GM19372 (cell line): Measurements from ENCODE around the gene ALK.

Experiments used
- ATAC-seq: cut with Tn5 transposase; IDR thresholded peaks from one replicate; pipeline ENCODE4 v1.9.1; 2021; ENCODE audit warnings: mild to moderate bottlenecking, low read depth, moderate library complexity; ENCODE audit not compliant: unreplicated experiment

ALK gene

DNA sequence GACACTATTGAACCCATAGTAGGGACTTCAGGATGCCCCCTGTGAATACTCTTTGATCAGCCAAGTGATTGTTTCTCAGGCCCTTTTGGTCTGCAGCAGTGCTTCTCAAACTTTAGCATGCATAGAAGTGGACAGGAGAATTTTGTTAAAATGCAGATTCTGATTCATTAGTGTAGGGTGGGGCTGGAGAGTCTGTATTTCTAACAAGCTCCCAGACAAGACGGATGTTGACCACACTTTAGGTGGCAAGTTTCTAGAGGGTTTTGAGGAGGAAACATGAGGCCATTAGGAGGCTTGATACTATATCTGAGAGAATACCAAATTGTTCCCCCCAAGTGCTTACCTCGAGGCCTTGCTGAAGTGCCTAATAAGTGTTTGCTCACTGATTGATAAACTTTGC is 488.3 kb downstream of the ALK start:
- no peak for ATAC-seq

DNA sequence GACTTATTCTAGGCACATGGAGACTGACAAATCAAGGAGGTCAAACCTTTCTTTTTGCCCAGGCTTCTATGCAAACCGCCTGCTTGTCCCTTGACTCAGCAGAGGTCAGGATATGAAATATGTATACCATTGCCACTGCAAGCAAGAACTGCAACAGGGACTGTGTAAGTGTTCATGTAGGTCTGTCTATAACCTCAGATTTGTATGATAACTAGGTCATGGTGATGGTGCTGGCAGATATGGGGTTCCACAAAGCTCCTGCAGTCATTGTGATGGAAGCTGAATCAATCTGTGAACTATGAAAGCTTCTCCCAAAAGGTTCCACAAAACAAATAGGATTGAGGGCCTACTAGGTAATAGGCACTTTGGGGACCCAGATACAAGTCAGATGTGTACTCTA is 489.9 kb downstream of the ALK start:
- ATAC-seq, result no peak

DNA sequence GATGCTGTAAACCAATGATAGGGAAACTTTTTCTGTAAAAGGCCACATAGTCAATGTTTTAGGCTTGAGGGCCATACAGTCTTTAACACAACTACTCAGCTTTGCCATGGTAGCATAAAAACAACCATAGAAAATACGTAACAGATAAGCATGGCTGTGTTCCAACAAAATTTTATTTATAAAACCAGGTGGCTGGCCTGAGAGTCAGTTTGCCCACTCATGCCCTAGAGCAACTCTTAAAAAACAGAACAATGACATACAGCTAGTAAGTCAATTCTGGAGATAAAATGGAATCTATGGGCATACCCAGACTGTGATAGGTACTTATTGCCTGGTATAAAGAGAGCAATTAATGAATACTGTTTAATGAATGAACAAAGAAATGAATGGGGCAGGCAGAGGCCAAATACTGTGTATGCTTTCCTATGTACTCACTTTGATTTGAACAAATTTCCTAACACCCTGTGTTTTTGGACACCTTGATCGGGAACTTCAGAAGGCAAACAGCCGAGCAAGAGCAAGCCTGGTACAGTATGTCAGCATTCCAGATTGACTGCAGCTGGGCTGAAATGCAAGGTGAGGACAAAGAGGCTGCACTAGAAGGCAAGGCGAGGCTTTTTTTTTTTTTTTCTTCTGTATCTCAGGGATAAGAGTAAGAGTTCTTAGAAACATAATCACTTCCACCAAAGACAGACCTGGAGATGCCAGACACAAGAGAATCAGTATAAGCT is 490.8 kb downstream of the ALK start:
- no peak for ATAC-seq

DNA sequence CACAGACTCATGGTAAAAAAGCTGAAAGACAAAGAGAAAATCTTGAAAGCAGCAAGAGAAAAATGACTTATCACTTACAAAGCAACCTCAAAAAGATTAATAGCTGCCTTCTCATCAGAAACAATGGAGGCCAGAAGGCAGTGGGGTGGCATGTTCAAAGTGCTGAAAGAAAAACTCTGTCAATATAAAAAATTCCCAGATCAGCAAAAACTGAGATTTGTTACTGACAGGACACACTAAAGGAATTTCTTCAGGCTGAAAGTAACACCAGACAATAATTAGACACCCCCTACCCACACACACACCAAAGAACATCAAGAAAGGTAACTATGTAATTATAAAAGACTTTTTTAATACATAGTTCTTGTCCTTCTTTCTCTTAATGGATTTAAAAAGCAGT is 495.0 kb downstream of the ALK start:
- no peak for ATAC-seq

DNA sequence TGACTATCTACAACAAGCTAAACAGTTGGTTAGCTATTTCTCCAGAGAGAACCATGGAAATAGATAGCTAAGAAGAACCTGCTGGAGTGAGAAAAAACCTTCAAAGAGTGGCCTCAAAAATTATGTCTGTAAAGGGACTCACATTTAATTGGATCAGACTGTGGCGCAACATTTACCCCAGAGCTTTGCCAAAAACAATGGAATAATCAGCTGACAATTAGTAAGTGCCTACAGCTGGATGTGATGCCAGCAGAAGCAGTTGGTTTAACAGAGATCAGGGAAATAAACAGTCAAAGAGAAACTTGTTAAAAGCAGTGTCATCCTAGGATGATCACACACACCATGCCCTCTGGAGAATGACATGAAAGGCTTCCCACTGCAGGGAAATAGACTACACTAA is 495.5 kb downstream of the ALK start:
- ATAC-seq, result no peak

DNA sequence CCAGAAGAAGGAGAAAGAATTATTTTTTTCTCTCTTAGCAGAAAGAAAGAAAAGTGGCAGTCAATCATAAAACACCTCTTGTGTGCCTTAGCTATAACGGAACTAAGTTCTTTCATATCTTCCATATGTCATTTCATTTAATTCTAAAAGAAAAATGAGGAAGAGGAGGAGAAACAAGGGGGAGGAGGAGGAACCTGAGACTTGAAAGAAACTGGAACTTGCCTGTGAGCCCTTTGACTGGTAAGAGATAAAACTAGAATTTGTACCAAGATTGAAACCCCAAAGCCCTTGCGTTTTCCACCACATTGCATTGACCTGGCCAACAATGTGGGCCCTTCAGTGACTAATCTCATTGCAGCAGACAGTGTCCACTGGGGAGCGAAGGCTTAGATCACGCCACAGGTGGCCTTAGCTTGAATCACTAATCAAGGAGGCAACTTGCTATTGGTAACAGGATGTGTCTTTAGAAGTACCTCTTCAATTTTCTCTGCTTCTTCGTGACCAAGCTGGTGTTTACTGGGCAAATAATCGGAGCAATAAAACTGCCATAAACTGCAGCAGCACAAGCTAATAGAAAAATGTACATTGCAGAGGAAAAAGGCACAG is 498.2 kb downstream of the ALK start:
- no peak for ATAC-seq

DNA sequence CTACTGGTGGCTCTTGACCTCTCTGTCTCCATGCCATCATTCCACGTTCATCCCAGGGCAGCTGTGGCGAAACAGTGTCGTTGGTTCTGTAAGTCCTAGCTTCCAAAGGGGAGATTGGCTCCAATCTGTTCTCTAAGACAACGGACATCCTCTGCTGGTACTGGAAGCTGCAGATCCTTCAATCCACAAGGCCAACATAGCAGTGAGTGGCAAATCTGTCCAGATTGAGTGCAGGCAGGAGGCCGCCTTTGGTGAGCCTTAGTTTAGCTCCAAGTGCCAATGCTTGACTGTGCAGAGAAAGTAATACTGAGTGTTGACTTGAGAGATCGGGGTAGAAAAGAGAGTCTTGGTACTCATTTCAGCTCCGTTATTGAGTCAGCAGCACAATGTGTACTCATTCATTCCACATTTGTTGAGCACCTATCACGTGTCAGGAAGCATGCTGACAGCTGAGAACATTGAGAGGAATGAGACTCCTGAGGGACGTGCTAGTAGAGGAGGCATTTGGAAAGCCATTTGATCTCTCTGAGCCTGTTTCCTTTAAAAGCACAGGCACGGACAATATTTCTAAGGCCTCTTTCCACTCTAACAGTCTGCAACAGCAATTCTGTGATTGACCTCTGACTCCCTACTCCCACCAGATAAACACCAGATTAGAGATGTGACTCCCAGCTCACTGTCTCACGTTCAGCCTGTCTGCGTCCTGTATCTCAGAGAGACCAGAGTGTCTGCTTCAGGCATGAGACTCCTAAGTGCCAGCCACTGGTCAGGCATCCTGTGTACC is 500.2 kb downstream of the ALK start:
- no peak for ATAC-seq

DNA sequence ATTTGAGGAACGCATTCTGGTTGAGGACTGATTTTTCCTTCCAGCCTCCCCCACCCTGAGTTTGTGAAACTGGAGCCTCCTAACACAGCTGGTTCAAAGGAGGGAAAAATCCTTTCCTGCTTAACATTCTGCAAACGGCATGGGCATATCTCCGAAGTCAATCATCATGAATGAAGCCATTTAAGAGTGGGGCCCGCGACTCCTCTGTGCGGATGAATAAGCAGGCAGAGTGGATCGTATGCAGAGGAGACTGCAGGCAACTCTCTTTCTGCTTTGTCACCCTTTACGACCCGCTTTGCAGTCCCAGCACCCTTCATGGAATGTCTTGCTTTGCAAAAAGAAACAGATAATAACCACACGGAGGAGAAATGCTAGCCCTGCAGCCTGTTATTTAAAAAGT is 500.9 kb downstream of the ALK start:
- no peak for ATAC-seq

DNA sequence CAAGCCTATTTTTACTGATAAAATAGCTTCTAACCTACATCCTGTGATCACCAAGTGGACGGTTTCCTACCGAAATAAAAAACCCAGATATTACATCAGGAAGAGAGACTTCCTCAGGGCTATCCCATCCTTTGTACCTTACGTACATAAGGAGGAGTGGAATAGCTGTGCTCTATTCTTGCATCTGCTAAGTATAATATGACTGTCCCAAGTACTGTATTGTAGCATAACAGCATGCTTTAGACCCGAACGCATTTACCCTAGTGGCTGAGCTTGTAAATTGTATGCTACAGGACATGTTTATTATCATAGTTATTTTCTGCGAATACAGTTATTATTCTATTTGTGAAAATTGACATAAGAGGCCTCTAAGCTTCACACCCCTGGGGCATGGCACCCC is 503.8 kb downstream of the ALK start:
- ATAC-seq, result no peak

DNA sequence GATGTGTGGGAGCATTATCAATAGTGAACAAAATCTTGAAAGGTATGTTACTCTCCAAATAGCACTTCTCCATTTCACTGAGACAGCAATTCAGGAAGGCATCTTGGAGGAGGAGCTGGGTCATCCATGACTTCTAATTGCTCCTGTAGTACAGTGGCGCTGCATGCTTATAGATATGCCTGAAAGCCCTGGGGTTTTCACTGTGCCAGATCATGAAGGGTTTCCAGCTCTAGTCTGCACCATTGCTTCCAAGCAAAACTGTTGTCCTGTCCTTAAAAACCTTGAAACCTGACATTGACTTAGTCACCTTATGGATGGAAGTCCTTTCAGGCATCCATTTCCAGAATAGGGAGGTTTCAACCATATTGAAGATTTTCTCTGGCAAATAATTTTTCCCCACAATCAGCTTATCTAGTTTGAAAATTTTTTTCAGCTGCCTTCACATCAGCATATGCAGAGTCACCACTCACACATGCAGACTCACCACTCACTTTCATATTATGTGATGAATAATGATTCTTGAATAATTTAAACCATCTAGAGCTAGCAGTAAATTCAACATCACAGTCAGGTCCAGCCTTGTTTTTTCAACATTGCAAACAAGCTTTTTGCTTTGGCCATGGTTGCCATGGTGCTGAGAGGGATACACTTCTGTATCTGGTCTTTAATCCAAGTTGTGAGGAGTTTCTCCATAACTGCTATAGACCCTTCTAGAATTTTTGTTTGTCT is 509.0 kb downstream of the ALK start:
- no peak for ATAC-seq

DNA sequence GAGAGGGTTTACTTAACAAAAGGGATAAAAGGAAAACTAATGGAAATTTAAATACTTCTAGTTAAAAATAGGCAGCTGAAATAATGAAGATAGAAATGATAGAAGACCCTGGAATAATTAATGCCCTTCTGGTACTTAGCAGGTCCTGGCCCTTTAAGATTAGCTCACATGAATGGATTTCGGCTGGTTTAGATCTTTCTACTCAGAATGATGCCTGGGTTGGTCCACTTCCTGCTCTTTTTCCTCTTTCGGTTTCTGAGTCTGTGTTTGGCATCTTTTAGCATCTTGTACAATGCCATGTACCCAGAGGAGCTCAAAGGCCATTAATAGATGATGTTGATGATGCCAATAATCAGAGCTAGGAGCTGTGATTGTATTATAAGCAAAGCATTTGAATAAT is 515.7 kb downstream of the ALK start:
- no peak for ATAC-seq

DNA sequence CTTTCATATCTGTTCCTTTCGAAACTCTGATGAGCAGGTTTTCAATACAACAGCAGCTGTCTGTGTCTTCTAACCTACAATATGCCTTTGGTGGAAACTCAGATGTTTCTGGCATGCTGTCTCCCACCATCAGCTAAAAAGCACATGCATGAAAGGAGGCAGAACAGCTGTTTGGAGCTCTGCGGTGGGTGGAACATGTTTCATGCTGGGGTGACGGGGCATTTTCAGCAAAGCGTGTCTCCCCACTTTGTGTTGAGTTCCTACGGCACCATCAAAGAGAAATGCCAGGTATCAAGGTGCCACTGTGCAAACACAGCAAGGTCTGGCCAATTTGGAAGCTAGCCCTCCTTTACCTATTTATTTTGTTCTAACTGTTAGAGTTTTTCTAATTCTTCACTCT is 516.1 kb downstream of the ALK start:
- ATAC-seq, result no peak

DNA sequence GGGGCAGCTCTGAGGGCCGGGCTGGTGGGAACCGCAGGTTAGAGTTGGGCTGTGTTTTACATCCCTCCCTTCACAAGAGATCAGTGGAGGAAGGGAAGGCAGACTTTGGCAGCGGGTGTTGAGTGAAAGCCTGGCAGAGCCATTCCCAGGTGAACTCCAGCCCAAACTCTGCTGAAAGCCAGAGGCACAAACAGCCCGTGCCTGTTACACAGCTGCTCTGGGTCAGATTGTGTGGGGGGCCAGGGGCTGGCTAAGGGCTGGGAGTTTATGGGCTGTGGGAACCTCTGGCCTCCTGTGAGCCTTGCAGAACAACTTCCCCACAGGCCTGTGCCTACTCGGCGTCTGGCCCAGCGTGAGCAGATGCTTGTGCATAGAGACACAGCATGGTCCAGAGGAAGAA is 519.4 kb downstream of the ALK start:
- ATAC-seq, result no peak

DNA sequence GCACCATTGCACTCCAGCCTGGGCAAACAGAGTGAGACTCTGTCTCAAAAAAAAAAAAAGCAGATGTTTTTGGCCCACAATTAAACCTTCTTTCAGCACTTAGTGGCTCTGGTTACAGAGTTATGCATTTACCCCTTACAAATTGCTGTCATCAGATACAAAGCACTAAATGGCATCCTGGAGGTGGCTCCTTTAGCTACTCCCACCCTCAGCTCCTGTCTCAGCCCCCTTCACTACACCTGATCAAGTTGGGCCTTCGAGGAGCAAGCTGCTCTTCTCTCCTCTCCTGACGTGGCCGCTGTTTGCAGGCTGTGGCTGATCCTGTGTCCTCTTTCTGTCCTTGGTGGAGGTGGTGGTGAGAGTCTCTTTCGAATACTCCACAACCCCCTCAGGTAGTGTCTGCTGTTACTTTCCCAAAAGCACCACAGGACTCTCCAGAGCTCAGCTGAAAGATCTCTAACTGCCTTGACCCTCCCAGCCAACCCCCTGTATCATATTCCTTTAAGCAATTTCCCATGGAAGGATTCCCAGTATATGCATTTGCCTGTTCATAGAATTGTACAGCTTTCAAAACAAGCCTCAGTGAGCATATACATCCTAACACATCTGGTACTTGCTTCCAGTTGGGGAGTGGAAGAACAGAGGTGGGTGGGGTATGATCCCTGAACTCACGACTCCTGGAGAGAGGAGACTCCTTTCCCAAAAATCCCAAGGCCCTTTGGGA is 520.3 kb downstream of the ALK start:
- ATAC-seq, result no peak

DNA sequence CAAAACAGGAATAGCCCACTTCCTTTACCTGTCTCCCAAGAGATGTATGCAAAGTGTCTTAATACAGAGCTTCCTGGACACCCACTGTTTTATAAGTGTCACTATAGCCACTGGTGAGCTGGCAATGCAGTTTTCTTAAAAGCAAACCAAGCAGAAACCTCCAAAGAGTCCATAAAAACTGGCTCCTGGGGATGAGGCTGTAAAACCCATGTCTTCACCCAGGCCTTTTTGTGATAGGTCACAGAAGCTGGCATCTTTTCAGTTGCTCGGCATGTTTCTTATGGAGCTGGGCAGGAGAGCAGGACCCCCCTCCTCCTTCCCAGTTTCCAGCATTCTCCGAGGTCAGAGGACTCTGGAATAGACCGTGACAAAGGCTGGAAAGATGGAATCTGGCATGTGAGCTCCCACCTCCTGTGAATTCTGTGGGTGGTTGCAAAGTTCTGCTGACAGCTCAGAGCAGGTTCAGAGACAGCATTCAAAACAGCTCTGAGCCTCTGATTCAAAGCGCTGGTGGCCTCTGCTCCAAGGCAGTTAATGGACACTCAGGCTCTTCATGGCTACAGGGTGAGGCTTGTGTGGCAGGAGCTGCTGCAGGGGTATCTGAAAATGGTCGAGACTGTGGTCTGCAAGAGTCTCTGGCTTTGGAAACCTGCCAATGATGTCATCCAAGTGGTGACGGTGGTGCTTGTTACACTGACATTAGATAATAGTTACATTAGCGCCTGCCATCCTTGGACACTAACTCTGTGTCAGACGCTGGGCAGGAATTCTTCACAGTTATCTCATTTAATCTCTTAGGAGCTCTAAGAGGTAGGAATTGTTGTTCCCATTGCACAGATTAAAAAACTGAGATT is 522.8 kb downstream of the ALK start:
- ATAC-seq, result no peak

DNA sequence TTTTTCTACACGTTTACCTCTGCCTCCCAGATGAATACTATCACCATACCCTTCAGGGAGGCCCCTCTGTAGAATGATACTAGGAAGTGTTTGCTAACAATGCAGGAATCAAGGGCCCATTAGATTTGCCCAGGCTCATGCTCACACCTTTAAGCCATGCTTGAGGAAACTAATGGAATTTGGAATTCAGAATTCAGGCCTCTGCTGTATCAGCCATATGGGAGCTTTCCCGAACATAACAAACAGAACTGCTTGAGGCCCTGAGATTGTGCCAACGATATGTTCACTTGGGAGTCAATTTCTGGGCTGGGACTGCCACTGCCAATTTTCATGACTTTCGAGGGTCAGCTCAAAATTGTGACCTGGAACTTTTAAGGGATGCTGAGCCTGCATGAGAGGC is 523.7 kb downstream of the ALK start:
- no peak for ATAC-seq

DNA sequence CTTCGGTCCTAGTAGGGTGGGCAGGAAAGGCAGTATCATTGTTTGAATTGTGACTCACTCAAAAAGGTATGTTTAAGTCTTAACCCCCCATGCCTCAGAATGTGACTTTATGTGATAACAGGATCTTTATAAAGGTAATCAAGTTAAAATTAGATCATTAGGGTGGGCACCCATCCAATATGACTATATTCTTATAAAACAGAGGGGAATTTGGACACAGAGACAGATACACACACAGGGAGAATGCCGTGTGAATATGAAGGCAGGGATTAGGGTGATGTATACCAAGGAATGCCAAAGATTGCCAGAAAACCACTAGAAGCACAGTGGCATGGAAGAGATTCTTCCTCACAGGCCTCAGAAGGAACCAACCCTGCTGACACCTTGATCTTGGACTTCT is 524.3 kb downstream of the ALK start:
- ATAC-seq, result no peak

DNA sequence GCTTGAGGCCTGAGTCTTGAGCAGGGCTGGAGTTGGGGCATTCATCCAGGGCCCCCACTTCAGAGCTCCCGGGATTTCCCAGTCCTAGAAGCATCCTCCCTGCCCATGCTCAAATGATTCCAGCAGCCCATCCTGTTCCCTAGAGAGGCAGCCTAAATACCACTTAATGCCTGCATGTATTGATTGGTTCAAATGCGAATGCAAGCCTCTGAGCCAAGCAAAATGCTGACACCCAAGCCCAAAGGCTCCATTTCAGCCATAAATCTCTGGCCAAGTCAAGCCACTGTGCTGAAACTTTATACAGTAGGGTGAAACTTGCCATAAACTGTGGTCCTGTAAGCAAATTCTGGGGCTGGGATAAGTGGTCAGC is 526.4 kb downstream of the ALK start:
- no peak for ATAC-seq

DNA sequence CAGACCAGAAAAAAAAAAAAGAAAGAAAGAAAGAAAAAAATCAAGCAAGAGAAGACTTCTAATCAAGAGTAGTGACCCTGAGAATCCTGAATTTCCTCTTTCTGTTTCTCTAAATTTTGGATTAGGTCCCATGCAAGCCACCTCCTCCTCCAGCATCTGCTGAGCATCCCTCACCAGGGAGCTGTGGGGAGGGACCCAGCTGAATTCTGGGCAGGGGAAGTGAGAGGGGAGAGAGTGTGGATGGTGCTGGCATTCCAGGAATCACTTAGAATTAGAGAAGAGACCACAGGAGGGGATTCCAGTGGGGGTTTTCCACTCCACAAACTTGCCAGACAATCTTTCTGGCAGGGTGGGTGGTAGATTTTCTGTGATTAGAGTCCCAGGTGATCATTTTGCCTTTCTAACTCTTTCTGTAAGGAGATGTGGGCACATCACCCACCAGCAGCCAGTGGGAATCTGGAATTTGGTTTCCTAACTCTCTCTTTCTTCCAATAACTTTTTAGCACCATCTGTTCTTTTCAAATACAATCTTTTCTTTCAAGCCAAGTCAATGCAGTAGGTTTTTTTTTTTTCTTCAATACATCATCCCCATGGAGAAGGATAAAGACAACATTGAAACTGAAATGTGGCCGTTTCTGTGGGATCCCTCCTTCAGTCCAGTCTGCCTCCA is 526.9 kb downstream of the ALK start:
- ATAC-seq, result no peak
